HFFc6 (cell line): ENCODE measurements around the gene UBXN11. TPM values are rescaled to one million over a fixed set of nuclear protein-coding genes. Genes with fewer than 3 reads are reported as not detected.

Source experiments
- DNase-seq: peaks from one replicate; pipeline ENCODE4 v3.0.0-alpha.2; 2018
- H3K27ac Mint-ChIP-seq: 2 replicates; pipeline ENCODE4 v1.8.0; 2020; ENCODE audit warnings: mild to moderate bottlenecking, mixed read lengths
- H3K27me3 Mint-ChIP-seq: 2 replicates; pipeline ENCODE4 v1.8.0; 2021; ENCODE audit warnings: mild to moderate bottlenecking, moderate library complexity, mixed read lengths; ENCODE audit not compliant: insufficient read depth
- H3K36me3 Mint-ChIP-seq: 2 replicates; pipeline ENCODE4 v1.8.0; 2021; ENCODE audit warnings: low read depth, mixed read lengths
- H3K4me1 Mint-ChIP-seq: 2 replicates; pipeline ENCODE4 v1.8.0; 2020; ENCODE audit warnings: low read depth, mixed read lengths
- H3K4me3 Mint-ChIP-seq: 2 replicates; pipeline ENCODE4 v1.8.0; 2020; ENCODE audit warnings: mild to moderate bottlenecking, moderate library complexity, mixed read lengths
- H3K9me3 Mint-ChIP-seq: 2 replicates; pipeline ENCODE4 v1.8.0; 2020; ENCODE audit warnings: mild to moderate bottlenecking, mixed read lengths
- total RNA-seq, 6 experiments: library from RNA; stranded (reverse); fragmentation: NEBNext Ultra II Directional; extraction: Animal tissue kit (Norgen Biotek cat#: 25700); gene quantifications; 2 replicates in 1 of 6; 3 replicates in 5 of 6; pipeline ENCODE4 v1.2.3, GENCODE V29; 2021
- TF ChIP-seq, protein P1 (sequence below): fragments of 200-600 bp; sonication (generic); IDR thresholded peaks from 2 replicates; pipeline ENCODE4 v1.5.0; 2021; ENCODE audit warnings: antibody characterized with exemption, mild to moderate bottlenecking

UBXN11 gene
- total RNA-seq, 6 experiments from 2014 or later: 9.5 to 11.9 (median 10.5) TPM

DNA sequence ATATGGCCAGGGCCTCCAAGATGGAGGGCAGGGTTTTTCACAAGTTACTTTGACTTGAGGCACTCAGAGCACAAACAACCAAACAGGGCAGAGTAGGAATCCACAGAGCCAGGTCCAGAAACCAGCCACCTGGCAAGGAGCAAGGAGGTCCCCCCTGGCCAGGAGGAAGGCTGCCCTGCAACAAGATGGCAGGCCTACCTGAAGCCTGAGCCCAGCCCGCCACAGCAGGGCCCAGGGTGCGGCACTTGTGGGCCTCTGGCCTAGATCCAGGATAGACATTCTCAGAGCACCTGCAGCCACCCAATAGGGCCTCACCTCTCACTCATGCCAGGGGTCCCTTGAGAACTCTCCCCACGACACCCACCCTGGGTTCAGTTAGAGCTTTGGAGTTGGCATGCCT lies 15.0 kb downstream of the UBXN11 start:
- Mint-ChIP-seq H3K27me3 (peaks cover 2% of the 10 kb centered on the region), H3K36me3 (no peaks in the 10 kb centered on the region), H3K27ac (no peak overlapping the region), H3K4me1 (peaks cover 25% of the 10 kb centered on the region), H3K4me3 (no peak overlapping the region), H3K9me3 (no peaks in the 10 kb centered on the region)
- TF ChIP-seq, protein P1, sequence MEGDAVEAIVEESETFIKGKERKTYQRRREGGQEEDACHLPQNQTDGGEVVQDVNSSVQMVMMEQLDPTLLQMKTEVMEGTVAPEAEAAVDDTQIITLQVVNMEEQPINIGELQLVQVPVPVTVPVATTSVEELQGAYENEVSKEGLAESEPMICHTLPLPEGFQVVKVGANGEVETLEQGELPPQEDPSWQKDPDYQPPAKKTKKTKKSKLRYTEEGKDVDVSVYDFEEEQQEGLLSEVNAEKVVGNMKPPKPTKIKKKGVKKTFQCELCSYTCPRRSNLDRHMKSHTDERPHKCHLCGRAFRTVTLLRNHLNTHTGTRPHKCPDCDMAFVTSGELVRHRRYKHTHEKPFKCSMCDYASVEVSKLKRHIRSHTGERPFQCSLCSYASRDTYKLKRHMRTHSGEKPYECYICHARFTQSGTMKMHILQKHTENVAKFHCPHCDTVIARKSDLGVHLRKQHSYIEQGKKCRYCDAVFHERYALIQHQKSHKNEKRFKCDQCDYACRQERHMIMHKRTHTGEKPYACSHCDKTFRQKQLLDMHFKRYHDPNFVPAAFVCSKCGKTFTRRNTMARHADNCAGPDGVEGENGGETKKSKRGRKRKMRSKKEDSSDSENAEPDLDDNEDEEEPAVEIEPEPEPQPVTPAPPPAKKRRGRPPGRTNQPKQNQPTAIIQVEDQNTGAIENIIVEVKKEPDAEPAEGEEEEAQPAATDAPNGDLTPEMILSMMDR: no peak
- DNase-seq: no peak

DNA sequence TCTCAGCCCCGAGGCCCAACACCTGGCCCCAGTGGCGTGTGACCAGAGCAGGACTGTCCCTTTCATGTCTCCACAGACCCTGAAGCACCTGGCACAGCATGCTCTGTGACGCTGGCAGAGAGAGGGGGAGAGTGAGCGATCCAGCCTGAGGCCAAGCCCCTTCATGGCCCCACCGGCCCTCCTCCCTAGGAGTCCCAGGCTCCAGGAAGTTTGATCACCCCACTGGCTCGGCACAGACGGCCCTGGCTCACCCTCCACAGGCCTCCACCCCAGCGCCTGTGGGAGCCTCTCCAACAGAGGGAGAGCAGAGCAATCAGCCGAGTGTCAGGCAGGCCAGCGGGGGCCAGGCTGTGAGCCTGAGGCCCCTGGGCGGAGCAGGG lies 15.6 kb downstream of the UBXN11 start:
- TF ChIP-seq, protein P1: no peak
- Mint-ChIP-seq H3K27me3 (peaks cover 2% of the 10 kb centered on the region), H3K36me3 (no peaks in the 10 kb centered on the region), H3K4me3 (no peak overlapping the region), H3K9me3 (no peaks in the 10 kb centered on the region), H3K27ac (no peak overlapping the region), H3K4me1 (peaks cover 25% of the 10 kb centered on the region)
- no peak for DNase-seq

DNA sequence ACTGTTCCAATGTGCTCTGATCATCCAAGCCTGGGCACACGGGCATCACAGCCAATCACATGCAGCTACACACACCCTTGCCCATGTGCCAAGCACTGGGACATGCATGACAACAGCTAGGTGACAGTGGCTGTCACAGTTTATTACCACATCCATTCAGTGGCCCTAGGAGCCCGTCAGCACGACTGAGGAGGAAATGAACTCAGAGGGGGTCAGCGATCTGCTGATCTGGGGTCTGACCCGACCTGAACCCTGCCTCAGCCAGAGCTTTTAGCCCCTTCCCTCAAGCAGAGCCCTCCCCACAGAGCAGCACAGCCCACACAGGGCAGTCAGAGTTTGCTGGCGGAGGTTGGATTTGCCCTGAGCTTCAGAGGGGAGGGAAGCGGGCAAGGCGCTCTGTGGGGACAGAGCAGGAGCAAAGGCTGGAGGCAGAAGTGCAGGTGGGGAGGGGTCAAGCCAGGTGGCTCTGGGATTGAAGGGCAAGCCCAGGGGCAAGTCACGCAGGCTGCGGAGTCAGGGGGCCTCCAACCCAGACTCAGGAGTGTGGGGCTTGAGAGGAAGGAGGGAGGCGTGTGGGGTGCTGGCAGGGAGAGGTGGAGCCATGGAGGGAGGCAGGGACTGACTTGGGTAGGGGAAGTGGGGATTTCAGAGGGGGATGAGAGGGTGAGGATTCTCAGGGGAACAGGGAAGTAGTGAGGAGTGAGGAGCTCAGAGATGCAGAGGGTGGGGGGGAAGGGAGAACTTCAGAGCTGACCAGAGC lies 16.1 kb downstream of the UBXN11 start:
- Mint-ChIP-seq H3K36me3 (no peaks in the 10 kb centered on the region), H3K4me1 (peaks cover 26% of the 10 kb centered on the region)
- DNase-seq: no peak

DNA sequence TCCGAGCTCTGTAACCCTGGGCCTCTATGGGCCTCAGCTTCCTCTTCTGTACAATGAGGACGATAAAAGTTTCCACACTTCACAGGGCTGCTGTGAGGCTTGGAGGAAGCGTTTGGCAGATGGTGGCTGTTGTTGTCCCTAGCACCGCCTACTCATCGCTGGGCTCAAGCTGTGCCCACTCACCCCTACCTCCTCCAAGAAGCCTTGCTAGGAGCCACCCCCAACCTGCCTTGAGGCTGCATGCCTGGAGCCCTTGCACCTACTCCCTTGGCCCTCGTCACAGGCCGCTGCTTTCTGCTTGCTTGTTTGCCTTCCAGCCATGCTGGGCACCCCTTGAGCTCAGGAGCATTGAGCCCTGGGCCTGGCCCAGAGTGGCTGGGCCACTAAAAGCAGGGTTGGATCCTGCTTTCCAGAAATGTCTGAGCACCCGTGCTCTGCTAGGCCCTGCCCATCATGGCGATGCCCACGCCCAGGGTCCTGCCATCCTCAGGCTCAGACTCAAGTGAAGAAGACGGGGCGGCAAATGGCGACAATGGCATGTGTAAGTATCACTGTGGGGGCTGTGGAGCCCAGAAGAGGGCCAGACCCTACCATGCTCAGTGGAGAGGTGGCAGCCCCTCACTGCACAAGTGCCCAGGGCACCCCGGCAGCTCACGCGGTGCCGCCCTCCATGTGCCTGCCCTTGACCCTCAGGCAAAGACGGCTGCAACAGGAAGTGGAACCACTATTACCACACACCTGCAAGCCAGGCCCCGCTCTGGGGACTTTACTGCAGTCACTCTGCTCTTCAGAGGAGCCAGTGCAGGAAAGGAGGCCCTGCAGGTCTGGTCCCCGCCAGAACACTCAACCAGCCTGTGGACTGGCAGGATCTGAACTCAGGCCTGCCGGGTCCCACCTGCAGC lies 17.0 kb downstream of the UBXN11 start:
- no peak for DNase-seq
- peaks cover 35% of the 10 kb centered on the region for H3K4me1 Mint-ChIP-seq

More for the DNA sequence above, 16.1 kb downstream of the UBXN11 start:
- H3K9me3 Mint-ChIP-seq: no peaks in the 10 kb centered on the region
- no peak overlapping the region for H3K27ac Mint-ChIP-seq
- no peak overlapping the region for H3K4me3 Mint-ChIP-seq
- peaks cover 2% of the 10 kb centered on the region for H3K27me3 Mint-ChIP-seq
- TF ChIP-seq, protein P1: no peak

DNA sequence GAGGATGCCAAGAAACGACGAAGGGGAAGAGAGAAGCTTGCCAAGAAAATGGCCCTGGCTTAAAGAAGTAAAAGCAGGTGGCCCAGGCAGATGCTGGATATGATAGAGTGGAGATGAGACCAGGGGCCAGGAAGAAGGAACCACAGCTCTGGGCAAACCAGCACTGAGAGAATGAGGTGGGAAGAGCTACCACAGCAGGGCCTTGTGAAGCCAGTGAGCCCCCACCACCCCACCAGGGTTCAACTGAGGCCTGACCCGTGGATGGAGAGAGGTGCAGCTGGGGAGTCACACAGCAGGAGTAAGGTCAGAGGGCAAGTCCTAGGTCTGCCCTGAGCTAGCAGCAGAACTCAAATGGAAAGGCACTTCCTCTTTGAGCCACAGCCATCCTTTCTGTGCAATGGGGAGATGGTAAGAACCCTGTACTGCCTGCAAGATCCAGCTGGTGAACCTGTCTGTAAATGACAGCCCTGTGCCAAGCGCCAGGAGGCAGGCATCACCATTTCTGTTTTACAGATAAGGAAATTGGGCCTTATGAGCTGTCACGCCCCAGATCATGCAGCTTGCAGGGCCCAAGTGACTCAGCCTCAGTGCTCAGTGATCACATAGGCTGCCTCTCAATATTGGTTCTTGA lies 18.0 kb downstream of the UBXN11 start:
- DNase-seq: no peak
- H3K27ac Mint-ChIP-seq: no peak overlapping the region
- H3K27me3 Mint-ChIP-seq: peaks cover 2% of the 10 kb centered on the region
- no peaks in the 10 kb centered on the region for H3K9me3 Mint-ChIP-seq
- H3K36me3 Mint-ChIP-seq: no peaks in the 10 kb centered on the region; the same call in 1 of the 2 replicates
- peaks cover 45% of the 10 kb centered on the region for H3K4me1 Mint-ChIP-seq
- TF ChIP-seq, protein P1: no peak
- H3K4me3 Mint-ChIP-seq: no peak overlapping the region

More for the DNA sequence above, 17.0 kb downstream of the UBXN11 start:
- Mint-ChIP-seq H3K9me3 (no peaks in the 10 kb centered on the region), H3K4me3 (no peak overlapping the region), H3K27me3 (peaks cover 2% of the 10 kb centered on the region), H3K27ac (no peak overlapping the region), H3K36me3 (no peaks in the 10 kb centered on the region)
- TF ChIP-seq, protein P1: no peak
